HUES48 (cell line): ENCODE results near the gene ZBTB14.

ENCODE experiments used
- H3K27ac ChIP-seq: one replicate; pipeline ENCODE4 v1.7.0; 2013; ENCODE audit warnings: low read depth, low read length, inconsistent platforms
- H3K27me3 ChIP-seq: 2 replicates; pipeline ENCODE4 v1.6.1; 2013; ENCODE audit warnings: mild to moderate bottlenecking, low read length; ENCODE audit not compliant: control insufficient read depth, insufficient read depth
- H3K36me3 ChIP-seq: 2 replicates; pipeline ENCODE4 v1.6.1; 2013; ENCODE audit warnings: low read length; ENCODE audit not compliant: control insufficient read depth, insufficient read depth
- H3K4me1 ChIP-seq: 2 replicates; pipeline ENCODE4 v1.6.1; 2013; ENCODE audit warnings: mild to moderate bottlenecking, low read length; ENCODE audit not compliant: control insufficient read depth, insufficient read depth
- H3K4me3 ChIP-seq: 2 replicates; pipeline ENCODE4 v1.5.1; 2013; ENCODE audit warnings: mild to moderate bottlenecking, low read depth, low read length
- H3K9ac ChIP-seq: 2 replicates; pipeline ENCODE4 v1.6.1; 2013; ENCODE audit warnings: mild to moderate bottlenecking, low read depth, low read length, moderate library complexity
- H3K9me3 ChIP-seq: 2 replicates; pipeline ENCODE4 v1.6.1; 2013; ENCODE audit warnings: low read length; ENCODE audit not compliant: control insufficient read depth, insufficient read depth

Gene ZBTB14

DNA sequence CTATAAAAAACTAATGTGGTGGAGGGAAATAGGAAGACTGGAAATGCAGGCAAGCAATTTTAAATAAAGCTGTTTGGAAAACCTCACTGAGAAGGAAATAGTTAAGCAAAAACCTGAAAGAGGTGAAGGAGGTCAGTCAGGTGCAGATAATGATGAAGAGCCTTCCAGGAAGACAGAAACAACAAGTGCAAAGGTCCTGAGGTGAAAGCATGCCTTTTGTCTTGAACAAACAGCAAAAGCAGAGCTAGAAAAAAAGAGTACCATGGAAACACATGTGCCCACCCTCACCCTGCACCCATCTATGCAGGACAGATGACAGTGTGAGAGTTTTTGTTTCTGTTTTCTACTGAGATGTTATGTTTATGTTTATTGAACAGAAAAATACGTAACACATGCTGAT lies 8.1 kb upstream of the ZBTB14 start:
- Histone ChIP-seq H3K4me1 (no peaks in the 10 kb centered on the region), H3K9ac (no peak overlapping the region), H3K27me3 (peaks cover 2% of the 10 kb centered on the region; the same call in 1 of the 2 replicates), H3K36me3 (no peaks in the 10 kb centered on the region), H3K9me3 (peaks cover 6% of the 10 kb centered on the region), H3K27ac (no peak overlapping the region), H3K4me3 (no peak overlapping the region)

DNA sequence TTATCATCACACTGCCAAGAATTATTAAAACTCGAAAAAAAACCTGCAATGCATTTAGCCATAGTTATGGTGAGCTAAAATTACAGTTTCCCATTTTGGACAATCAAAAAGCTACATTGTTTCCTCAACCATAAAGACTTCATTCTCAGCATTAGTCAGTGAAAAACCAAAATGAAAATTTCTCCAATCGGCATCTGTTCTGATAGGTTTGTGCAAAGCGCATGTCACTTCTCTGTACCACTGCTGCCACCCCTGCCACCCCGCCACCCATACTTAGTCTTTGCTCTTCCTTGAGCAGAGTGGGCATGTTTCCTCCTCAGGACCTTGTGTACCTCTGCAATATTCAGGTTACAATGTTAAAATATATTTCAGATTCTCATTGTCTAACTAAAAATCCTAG lies 7.1 kb upstream of the ZBTB14 start:
- H3K4me3 ChIP-seq = no peak overlapping the region
- no peak overlapping the region for H3K9ac ChIP-seq
- H3K27ac ChIP-seq = no peak overlapping the region
- peaks cover 12% of the 10 kb centered on the region for H3K27me3 ChIP-seq
- no peaks in the 10 kb centered on the region for H3K4me1 ChIP-seq
- H3K36me3 ChIP-seq = no peaks in the 10 kb centered on the region
- H3K9me3 ChIP-seq = peaks cover 3% of the 10 kb centered on the region

DNA sequence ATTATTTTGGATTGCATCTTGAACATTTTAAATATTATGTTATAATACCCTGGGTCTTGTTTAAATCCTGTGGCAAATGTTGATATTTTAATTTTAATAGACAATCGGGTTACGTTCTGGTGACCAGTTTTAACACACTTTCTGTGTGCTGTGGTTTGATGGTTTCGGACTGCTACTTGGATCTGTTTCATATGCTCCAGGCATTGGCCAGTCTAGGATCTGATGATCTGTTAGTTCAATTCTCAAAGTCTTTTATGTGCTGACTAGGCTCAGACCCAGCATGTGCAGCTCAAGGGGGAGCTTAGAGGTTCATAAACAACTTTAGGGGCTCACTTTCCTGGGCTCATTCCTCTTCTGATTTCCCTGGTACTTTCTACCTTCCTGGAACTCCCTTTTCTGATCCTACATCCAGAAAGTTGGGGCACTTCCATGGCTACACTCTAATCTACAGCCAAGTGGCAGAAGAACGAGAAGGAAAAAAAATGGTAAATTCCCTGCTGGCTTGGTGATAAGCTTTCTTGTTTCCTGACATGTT lies 5.0 kb upstream of the ZBTB14 start:
- Histone ChIP-seq H3K4me3 (no peak overlapping the region), H3K4me1 (peaks cover 7% of the 10 kb centered on the region), H3K27me3 (peaks cover 20% of the 10 kb centered on the region), H3K36me3 (no peaks in the 10 kb centered on the region), H3K27ac (no peak overlapping the region), H3K9ac (no peak overlapping the region), H3K9me3 (no peaks in the 10 kb centered on the region)

DNA sequence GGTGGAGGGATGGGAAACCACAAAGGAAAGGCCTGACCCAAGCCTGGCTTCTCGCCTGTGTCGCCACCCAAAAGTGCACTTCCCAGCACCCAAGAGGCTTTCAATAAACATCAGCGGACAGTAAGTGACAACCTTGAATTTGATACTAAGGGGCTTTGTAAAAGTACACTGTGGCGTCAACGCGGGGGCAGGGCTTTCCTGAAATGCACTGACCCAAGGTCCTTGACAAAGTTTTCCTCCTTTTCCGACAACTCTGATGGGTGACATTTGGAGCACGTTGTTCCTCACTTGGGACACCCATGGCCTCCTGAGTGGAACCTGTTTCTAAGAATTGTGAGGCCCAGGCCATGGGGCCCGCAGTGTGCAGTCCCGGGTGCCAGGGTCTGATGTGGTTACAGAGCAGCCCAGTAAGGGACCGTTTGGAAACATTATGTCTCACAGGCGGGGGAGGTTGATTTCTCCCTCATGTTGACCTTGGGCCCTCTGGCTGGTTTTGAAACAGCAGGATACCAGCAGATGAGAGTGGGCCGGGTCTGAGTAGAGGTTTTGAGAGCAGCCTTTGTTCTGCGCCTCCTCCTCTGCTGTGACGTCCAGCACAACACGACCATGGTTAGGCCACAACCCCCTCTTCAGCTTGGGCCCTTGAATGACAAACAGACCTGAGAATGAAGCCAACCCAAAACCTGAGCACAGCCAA lies 2.8 kb upstream of the ZBTB14 start:
- Histone ChIP-seq H3K4me1 (peaks cover 13% of the 10 kb centered on the region), H3K36me3 (no peaks in the 10 kb centered on the region), H3K9me3 (no peaks in the 10 kb centered on the region), H3K27ac (no peak overlapping the region), H3K27me3 (peaks cover 20% of the 10 kb centered on the region), H3K4me3 (no peak overlapping the region), H3K9ac (no peak overlapping the region)

DNA sequence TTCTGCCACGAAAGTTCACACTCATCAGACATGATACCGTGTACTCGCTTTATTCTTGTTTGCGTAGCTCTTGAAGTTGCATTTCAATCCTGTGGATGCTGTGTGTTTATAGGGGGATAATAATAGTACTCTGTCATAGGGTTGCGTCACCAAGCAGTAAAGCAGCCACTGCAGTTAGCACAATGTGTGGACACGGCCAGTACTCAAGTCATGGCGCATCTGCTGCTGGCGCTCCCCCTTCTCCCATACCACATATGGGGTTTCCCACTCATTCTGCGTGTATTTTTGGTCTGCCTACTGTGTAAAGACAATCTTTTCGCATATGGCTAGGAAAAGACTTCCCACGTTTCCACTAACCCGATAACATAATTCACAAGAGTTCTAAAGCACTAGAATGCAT lies 2.1 kb upstream of the ZBTB14 start:
- H3K36me3 ChIP-seq = peaks cover 2% of the 10 kb centered on the region
- H3K27ac ChIP-seq = no peak overlapping the region
- H3K27me3 ChIP-seq = peaks cover 20% of the 10 kb centered on the region
- no peak overlapping the region for H3K4me3 ChIP-seq
- no peaks in the 10 kb centered on the region for H3K9me3 ChIP-seq
- no peak overlapping the region for H3K9ac ChIP-seq
- peaks cover 13% of the 10 kb centered on the region for H3K4me1 ChIP-seq

DNA sequence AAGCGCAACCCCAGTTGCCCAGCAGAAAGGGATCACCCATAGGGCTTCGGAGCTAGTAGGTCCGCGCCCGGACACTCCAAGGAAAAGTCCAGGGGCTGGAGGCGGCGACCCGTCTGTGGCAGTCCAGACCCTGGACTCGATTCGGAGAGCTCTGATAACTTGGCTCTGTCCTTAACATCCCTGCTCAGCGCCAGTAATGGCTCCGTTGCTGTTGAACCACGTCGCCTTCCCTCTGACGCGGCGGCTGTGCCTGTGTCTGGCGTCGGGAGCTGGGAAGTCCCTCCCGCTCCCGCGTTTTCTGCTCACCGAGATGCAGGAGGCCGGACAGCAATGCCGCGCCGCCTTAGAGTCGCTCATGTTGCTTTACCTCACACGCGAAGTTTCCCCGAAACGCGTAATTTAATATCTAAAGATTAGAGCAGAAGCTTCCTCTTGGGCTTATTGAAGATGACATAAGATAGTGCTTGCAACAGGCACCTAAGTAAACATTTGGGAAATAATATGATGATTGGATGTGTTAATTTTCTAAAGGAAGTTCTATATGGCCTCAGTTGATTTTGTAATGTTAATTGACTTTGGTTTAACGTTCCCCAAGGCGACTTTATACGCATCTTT lies 1.3 kb upstream of the ZBTB14 start:
- Histone ChIP-seq H3K9me3 (no peaks in the 10 kb centered on the region), H3K36me3 (peaks cover 10% of the 10 kb centered on the region), H3K27me3 (peaks cover 20% of the 10 kb centered on the region), H3K4me1 (peaks cover 13% of the 10 kb centered on the region), H3K27ac (peak overlapping the region; percentile 82), H3K9ac (peak overlapping the region; percentile 83), H3K4me3 (peak overlapping the region; percentile 95)

DNA sequence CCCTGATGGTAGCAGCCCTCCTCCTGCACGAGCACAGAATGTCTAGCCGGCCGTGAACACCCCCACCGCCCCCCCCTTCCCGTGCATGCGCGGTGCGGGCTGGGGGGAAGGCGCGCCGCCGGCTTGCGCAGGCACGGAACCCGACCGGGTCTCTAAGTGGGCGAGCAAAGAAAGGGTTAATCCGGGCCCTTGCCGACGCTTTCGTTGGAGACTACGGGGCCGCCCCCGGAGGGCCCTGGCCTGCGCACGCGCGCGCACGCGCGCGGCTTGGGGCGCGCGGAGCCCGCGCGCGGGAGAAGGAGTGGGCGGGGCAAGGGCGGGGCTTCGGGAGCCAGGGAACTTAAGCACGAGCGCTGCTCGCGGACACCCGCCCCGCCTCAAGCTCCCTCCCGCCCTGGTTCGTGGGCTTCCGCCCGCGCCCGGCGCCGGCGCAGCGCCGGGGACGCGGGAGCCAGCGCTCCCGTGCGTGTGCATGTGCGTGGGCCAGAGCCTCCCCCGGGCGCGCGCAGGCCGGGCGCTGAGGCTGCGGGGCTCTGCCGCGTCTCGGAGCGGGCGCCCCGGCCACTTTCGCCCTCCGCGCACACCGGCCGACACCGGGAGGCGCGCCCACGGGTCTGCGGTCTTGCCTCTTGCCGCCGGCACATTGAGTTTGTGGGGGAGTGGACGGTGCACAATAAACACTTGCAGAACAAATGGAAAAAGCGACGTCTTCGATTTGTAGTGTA lies 617 bp upstream of the ZBTB14 start:
- Histone ChIP-seq H3K36me3 (peaks cover 17% of the 10 kb centered on the region), H3K4me1 (peaks cover 13% of the 10 kb centered on the region), H3K9me3 (no peaks in the 10 kb centered on the region), H3K4me3 (peak overlapping the region; percentile 95), H3K27ac (peak overlapping the region; percentile 92), H3K9ac (peak overlapping the region; percentile 83), H3K27me3 (peaks cover 20% of the 10 kb centered on the region)

DNA sequence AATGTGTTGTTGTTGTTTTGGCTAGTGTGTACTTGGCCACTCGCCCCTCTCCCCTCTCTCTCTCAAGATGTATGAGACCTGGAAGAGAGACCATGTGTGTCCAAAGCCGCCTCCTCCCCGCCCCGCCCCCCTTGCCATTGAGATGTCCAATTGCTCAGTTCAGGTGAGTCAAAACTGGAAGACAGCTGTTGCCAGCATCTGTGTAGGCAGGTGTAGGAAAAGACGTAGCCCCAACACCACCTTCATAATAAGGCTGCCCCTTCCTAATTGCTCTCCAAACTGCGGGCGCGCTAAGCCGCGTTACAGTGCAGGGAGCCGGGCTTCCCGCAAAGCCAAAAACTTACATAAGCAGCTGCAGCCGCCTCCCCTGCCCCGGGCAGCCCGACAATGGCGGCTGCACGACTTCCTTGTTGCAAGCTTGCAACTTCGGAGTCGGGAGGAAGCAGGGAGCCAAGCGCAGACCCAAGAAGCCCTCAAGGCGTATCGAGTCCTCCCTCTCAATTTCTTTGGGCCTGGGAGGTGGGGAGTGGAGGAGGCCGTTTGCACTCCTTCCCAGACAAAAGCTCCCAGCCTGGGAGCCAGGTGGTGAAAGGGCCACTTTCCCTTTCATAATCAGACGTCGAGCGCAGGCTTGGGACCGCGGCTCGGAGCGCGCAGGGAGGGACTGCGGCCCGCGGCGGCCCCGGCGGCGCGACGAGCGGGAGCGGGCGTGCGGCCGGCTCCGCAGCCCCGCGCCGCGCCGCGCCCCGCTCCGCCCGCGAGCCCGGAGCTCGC lies 882 bp downstream of the ZBTB14 start:
- Histone ChIP-seq H3K4me3 (peak overlapping the region; percentile 96), H3K36me3 (peaks cover 32% of the 10 kb centered on the region), H3K27me3 (peaks cover 20% of the 10 kb centered on the region), H3K9ac (peak overlapping the region; percentile 94), H3K27ac (peak overlapping the region; percentile 95), H3K4me1 (peaks cover 13% of the 10 kb centered on the region), H3K9me3 (no peaks in the 10 kb centered on the region)

DNA sequence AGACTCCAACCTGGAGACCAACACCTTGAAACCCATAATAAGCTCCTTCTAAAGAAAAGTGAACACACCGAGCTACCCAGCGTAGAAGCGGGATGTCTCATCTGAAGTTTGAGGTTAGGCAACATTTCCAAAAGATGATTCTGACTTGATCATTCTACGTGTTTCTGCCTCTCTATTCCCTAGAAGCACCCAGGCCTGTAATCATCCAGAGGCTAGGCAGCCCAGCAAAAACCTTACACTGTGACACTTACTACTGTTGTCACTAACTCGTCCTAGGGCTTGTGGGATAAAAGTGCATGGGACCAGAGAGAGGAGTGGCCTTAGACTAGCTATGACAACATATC lies 1.4 kb downstream of the ZBTB14 start:
- peak overlapping the region; percentile 96 for H3K4me3 ChIP-seq
- H3K27me3 ChIP-seq = peaks cover 20% of the 10 kb centered on the region
- H3K4me1 ChIP-seq = peaks cover 13% of the 10 kb centered on the region
- H3K27ac ChIP-seq = no peak overlapping the region
- peaks cover 34% of the 10 kb centered on the region for H3K36me3 ChIP-seq
- H3K9me3 ChIP-seq = no peaks in the 10 kb centered on the region
- no peak overlapping the region for H3K9ac ChIP-seq

DNA sequence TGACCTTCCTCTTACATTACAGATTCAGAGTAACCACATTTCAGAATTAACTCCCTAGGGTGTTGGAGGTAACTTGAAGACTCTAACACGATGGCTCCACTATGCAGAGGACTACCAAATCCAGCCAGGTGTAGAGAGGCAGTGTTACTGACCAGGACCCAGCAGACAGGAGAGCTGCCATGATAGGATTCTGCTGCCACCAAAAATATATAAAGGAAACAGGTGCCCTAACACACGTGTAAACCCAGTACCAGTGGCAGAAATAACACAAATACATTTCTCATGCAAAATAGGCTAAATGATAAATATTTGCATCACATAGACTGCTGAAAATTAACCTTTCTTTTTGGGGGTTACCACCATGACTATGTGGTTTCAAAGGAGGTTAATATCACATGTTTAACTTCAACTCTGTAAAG lies 7.0 kb downstream of the ZBTB14 start:
- Histone ChIP-seq H3K4me3 (no peak overlapping the region), H3K36me3 (peaks cover 34% of the 10 kb centered on the region), H3K9ac (no peak overlapping the region), H3K27ac (no peak overlapping the region), H3K27me3 (no peaks in the 10 kb centered on the region), H3K4me1 (peaks cover 21% of the 10 kb centered on the region), H3K9me3 (no peaks in the 10 kb centered on the region)
